ENCODE results near the gene ASCC2. TPM values are rescaled to one million over a fixed set of nuclear protein-coding genes. Genes with fewer than 3 reads are reported as not detected.

The ASCC2 gene
- total RNA-seq, 1 donor from 2014 or later = 85.5 TPM

- Mint-ChIP-seq H3K4me3 (ENCODE audit: unreplicated experiment) (no peak overlapping the region), H3K27ac (ENCODE audit: unreplicated experiment) (no peak overlapping the region), H3K36me3 (ENCODE audit: low read depth, unreplicated experiment) (peaks cover 16% of the 10 kb centered on the region), H3K9me3 (ENCODE audit: unreplicated experiment) (no peaks in the 10 kb centered on the region), H3K27me3 (ENCODE audit: unreplicated experiment) (peaks cover 4% of the 10 kb centered on the region), H3K4me1 (ENCODE audit: unreplicated experiment) (no peaks in the 10 kb centered on the region)
- DNase-seq (ENCODE audit: low spot score) = no peak
- TF ChIP-seq, protein P1, sequence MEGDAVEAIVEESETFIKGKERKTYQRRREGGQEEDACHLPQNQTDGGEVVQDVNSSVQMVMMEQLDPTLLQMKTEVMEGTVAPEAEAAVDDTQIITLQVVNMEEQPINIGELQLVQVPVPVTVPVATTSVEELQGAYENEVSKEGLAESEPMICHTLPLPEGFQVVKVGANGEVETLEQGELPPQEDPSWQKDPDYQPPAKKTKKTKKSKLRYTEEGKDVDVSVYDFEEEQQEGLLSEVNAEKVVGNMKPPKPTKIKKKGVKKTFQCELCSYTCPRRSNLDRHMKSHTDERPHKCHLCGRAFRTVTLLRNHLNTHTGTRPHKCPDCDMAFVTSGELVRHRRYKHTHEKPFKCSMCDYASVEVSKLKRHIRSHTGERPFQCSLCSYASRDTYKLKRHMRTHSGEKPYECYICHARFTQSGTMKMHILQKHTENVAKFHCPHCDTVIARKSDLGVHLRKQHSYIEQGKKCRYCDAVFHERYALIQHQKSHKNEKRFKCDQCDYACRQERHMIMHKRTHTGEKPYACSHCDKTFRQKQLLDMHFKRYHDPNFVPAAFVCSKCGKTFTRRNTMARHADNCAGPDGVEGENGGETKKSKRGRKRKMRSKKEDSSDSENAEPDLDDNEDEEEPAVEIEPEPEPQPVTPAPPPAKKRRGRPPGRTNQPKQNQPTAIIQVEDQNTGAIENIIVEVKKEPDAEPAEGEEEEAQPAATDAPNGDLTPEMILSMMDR (IDR thresholded peaks at IDR 0.05; ENCODE audit: unreplicated experiment) = no peak
Measured at GRCh38 chr22:29748248-29748893, 89.7 kb downstream of the ASCC2 start.

- TF ChIP-seq, protein P1 (IDR thresholded peaks at IDR 0.05; ENCODE audit: unreplicated experiment) = no peak
- no peak overlapping the region for H3K4me3 Mint-ChIP-seq (ENCODE audit: unreplicated experiment)
- no peak overlapping the region for H3K27ac Mint-ChIP-seq (ENCODE audit: unreplicated experiment)
- H3K36me3 Mint-ChIP-seq (ENCODE audit: low read depth, unreplicated experiment) = peaks cover 16% of the 10 kb centered on the region
- peaks cover 2% of the 10 kb centered on the region for H3K27me3 Mint-ChIP-seq (ENCODE audit: unreplicated experiment)
- no peaks in the 10 kb centered on the region for H3K4me1 Mint-ChIP-seq (ENCODE audit: unreplicated experiment)
- H3K9me3 Mint-ChIP-seq (ENCODE audit: unreplicated experiment) = no peaks in the 10 kb centered on the region
- no peak for DNase-seq (ENCODE audit: low spot score)
Measured at GRCh38 chr22:29747832-29748231, 90.2 kb downstream of the ASCC2 start.

DNA sequence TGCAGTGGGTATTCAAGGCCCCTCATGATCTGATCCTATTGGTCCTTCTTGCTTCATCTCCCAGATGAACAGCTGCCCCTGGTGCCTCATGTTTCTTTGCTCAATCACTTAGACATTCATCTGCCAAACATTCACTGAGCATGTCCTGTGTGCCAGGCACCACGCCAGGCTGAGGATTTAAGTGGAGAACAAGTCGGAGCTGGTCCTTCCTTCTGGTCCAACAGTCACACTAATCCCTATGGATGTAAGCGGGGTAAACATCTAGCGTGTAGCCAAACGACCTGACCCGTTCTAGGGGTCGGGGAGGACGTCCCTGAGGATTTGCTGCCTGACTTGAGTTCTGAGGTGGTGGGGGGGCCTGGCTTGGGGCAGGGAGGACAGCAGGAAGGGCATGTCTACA, 93.2 kb downstream of the ASCC2 start:
- no peak for DNase-seq (ENCODE audit: low spot score)
- Mint-ChIP-seq H3K36me3 (ENCODE audit: low read depth, unreplicated experiment) (peaks cover 17% of the 10 kb centered on the region), H3K27me3 (ENCODE audit: unreplicated experiment) (peaks cover 2% of the 10 kb centered on the region), H3K4me1 (ENCODE audit: unreplicated experiment) (peaks cover 5% of the 10 kb centered on the region), H3K27ac (ENCODE audit: unreplicated experiment) (no peak overlapping the region), H3K4me3 (ENCODE audit: unreplicated experiment) (no peak overlapping the region), H3K9me3 (ENCODE audit: unreplicated experiment) (no peaks in the 10 kb centered on the region)
- TF ChIP-seq, protein P1 (IDR thresholded peaks at IDR 0.05; ENCODE audit: unreplicated experiment) = no peak

DNA sequence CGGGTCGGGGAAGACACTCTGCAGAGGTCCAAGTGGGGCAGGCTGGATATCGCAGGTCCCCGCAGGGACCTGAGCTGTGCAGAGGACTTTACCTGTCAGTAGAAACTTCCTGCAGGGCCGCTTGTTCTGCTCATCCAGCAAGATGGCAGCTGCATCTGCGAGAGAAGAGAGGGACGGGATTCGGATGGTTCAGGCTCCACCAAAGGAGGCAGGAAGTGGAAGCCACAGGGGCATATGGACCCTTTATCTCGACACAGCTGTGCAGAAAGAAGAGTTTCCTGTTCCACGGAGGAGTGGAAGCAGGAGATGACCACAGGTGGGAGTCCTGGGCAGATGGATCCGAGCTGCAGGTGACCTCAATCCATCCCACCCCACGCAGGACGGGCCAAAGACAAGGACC, 95.7 kb downstream of the ASCC2 start:
- H3K4me1 Mint-ChIP-seq (ENCODE audit: unreplicated experiment) = peaks cover 5% of the 10 kb centered on the region
- no peaks in the 10 kb centered on the region for H3K27me3 Mint-ChIP-seq (ENCODE audit: unreplicated experiment)
- H3K36me3 Mint-ChIP-seq (ENCODE audit: low read depth, unreplicated experiment) = peaks cover 8% of the 10 kb centered on the region
- no peaks in the 10 kb centered on the region for H3K9me3 Mint-ChIP-seq (ENCODE audit: unreplicated experiment)
- TF ChIP-seq, protein P1 (IDR thresholded peaks at IDR 0.05; ENCODE audit: unreplicated experiment) = no peak
- no peak overlapping the region for H3K27ac Mint-ChIP-seq (ENCODE audit: unreplicated experiment)
- no peak for DNase-seq (ENCODE audit: low spot score)
- H3K4me3 Mint-ChIP-seq (ENCODE audit: unreplicated experiment) = no peak overlapping the region

DNA sequence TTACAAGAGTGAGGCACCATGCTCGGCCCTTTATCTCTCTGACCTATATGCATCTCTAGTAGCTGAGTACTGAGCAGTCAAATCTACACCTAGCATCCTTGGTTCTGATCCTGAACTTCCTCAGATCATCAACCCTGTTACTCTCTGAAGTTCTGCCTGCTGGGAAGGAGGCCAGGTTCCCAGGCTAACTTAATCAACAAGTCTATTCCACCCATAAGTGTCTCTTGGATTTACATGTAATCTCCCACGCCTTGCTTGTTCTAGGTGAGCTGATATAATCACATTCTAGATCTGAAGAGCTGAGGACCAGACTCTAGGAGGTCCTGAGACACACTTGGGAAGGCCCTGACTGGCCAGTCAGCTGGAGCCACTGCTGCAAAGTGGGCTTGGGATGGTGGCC, 96.1 kb downstream of the ASCC2 start:
- no peaks in the 10 kb centered on the region for H3K27me3 Mint-ChIP-seq (ENCODE audit: unreplicated experiment)
- TF ChIP-seq, protein P1 (IDR thresholded peaks at IDR 0.05; ENCODE audit: unreplicated experiment) = no peak
- H3K4me3 Mint-ChIP-seq (ENCODE audit: unreplicated experiment) = no peak overlapping the region
- no peak for DNase-seq (ENCODE audit: low spot score)
- H3K9me3 Mint-ChIP-seq (ENCODE audit: unreplicated experiment) = no peaks in the 10 kb centered on the region
- H3K36me3 Mint-ChIP-seq (ENCODE audit: low read depth, unreplicated experiment) = peaks cover 8% of the 10 kb centered on the region
- H3K27ac Mint-ChIP-seq (ENCODE audit: unreplicated experiment) = no peak overlapping the region
- peaks cover 5% of the 10 kb centered on the region for H3K4me1 Mint-ChIP-seq (ENCODE audit: unreplicated experiment)

Data from endothelial cell (in vitro differentiated cells).